Endothelial cell of umbilical vein (primary cell): ENCODE data around the gene LRRC42. TPM values are rescaled to one million over a fixed set of nuclear protein-coding genes. Genes with fewer than 3 reads are reported as not detected.

Source experiments
- BruUV-seq: library from RNA; stranded (reverse); fragments of 400-500 nt; replicated peaks from 2 replicates; lab custom pipeline; 2021; lab: Mats Ljungman, UMichigan
- CTCF ChIA-PET: fragments of 300-600, 350-600 bp; sonication (Branson Sonifier 250); formaldehyde crosslinking; loops from one replicate; lab custom pipeline; 2021; ENCODE audit warnings: antibody characterized with exemption, inconsistent platforms; lab: Charles Lee
- POLR2A ChIA-PET: fragments of 300-600, 350-600 bp; sonication (Branson Sonifier 250); formaldehyde crosslinking; loops from one replicate; lab custom pipeline; 2021; ENCODE audit warnings: antibody characterized with exemption, inconsistent platforms; lab: Charles Lee
- DNase-seq: peaks from one replicate; pipeline ENCODE4 v3.0.0-alpha.2; 2011; ENCODE audit warnings: low read depth, low spot score
- FAIRE-seq: peaks from 2 replicates; lab custom pipeline; 2011; peaks lifted over from hg19 to GRCh38; lab: Jason Lieb, UNC
- H2AFZ ChIP-seq: 2 replicates; pipeline ENCODE4 v1.6.0; 2012; ENCODE audit warnings: low read depth, low read length, control low read depth, inconsistent platforms
- H3K27ac ChIP-seq: 2 replicates; pipeline ENCODE4 v1.5.1; 2011; ENCODE audit warnings: low read depth, mild to moderate bottlenecking, control low read depth, low read length, moderate library complexity; ENCODE audit not compliant: insufficient read depth
- H3K27me3 ChIP-seq, 2 experiments: 2 replicates each; pipeline versions ENCODE4 v1.6.0 to v1.6.1; 2011; ENCODE audit warnings: low read length in 2 of 2, mixed read lengths in 1 of 2; ENCODE audit not compliant: control insufficient read depth in 2 of 2, insufficient read depth in 2 of 2
- H3K36me3 ChIP-seq, 2 experiments: 2 replicates in 1 of 2; 3 replicates in 1 of 2; pipeline ENCODE4 v1.5.1; 2011; ENCODE audit warnings: low read length in 2 of 2, mild to moderate bottlenecking in 1 of 2, moderate library complexity in 1 of 2; ENCODE audit not compliant: control insufficient read depth in 2 of 2, insufficient read depth in 2 of 2; ENCODE audit errors: extremely low read depth in 1 of 2
- H3K4me1 ChIP-seq: 3 replicates; pipeline ENCODE4 v1.5.1; 2011; ENCODE audit warnings: mild to moderate bottlenecking, low read length; ENCODE audit not compliant: control insufficient read depth, insufficient read depth; ENCODE audit errors: extremely low read depth
- H3K4me2 ChIP-seq: 2 replicates; pipeline ENCODE4 v1.6.1; 2011; ENCODE audit warnings: low read length, control low read depth, mixed read lengths; ENCODE audit not compliant: insufficient read depth
- H3K4me3 ChIP-seq, 3 experiments: fragments of 200-600 bp in 1 of 3; sonication (generic), shearing (Covaris generic) in 1 of 3; replicated peaks in 1 of 3; 2 replicates each; pipeline ENCODE4 v1.5.1; 2011 to 2016; ENCODE audit warnings: control low read depth in 3 of 3, low read length in 3 of 3, mild to moderate bottlenecking in 2 of 3, inconsistent platforms in 1 of 3, low read depth in 1 of 3, moderate library complexity in 1 of 3; ENCODE audit not compliant: insufficient read depth in 1 of 3
- H3K79me2 ChIP-seq: 2 replicates; pipeline ENCODE4 v1.6.0; 2012; ENCODE audit warnings: low read length, inconsistent platforms; ENCODE audit not compliant: control insufficient read depth, insufficient read depth
- H3K9ac ChIP-seq: replicated peaks from 2 replicates; pipeline ENCODE3; 2011; ENCODE audit warnings: low read length, control low read depth; ENCODE audit not compliant: insufficient read depth; ENCODE audit errors: extremely low read depth
- H3K9me1 ChIP-seq: replicated peaks from 3 replicates; pipeline ENCODE4 v1.6.0; 2011; ENCODE audit warnings: mild to moderate bottlenecking, low read length; ENCODE audit not compliant: control insufficient read depth, insufficient read depth; ENCODE audit errors: extremely low read depth
- H3K9me3 ChIP-seq: replicated peaks from 2 replicates; pipeline ENCODE4 v1.5.1; 2012; ENCODE audit warnings: low read length, inconsistent platforms; ENCODE audit not compliant: control insufficient read depth, insufficient read depth
- H4K20me1 ChIP-seq: replicated peaks from 2 replicates; pipeline ENCODE3; 2011; ENCODE audit warnings: mild to moderate bottlenecking, low read length; ENCODE audit not compliant: control insufficient read depth, insufficient read depth; ENCODE audit errors: extremely low read depth
- CTCF ChIP-seq, 2 donors: IDR thresholded peaks; 1 replicate in 1 of 2; 2 replicates in 1 of 2; pipeline ENCODE4 v1.5.1; 2011; ENCODE audit warnings: low read length in 2 of 2, mild to moderate bottlenecking in 2 of 2, moderate library complexity in 2 of 2, control low read depth in 1 of 2, inconsistent platforms in 1 of 2, low read depth in 1 of 2; ENCODE audit not compliant: insufficient read depth in 1 of 2; ENCODE audit errors: extremely low read depth in 1 of 2
- EZH2 ChIP-seq: IDR thresholded peaks from 2 replicates; pipeline ENCODE4 v1.6.1; 2012; ENCODE audit warnings: borderline replicate concordance, low read depth, mild to moderate bottlenecking, moderate library complexity, low read length, inconsistent platforms; ENCODE audit not compliant: severe bottlenecking
- FOS ChIP-seq: IDR thresholded peaks from 2 replicates; pipeline ENCODE4 v1.6.1; 2011; ENCODE audit warnings: mild to moderate bottlenecking, low read length, moderate library complexity, borderline replicate concordance; ENCODE audit not compliant: insufficient read depth
- GATA2 ChIP-seq: IDR thresholded peaks from 2 replicates; pipeline ENCODE4 v1.7.0; 2011; ENCODE audit warnings: low read depth, mild to moderate bottlenecking, moderate library complexity, mixed read lengths, low read length; ENCODE audit not compliant: insufficient read length, insufficient read depth
- JUN ChIP-seq: IDR thresholded peaks from 2 replicates; pipeline ENCODE4 v1.6.1; 2011; ENCODE audit warnings: borderline replicate concordance, low read depth; ENCODE audit not compliant: insufficient read length, insufficient read depth
- MAX ChIP-seq: IDR thresholded peaks from 2 replicates; pipeline ENCODE4 v1.6.1; 2011; ENCODE audit not compliant: insufficient read depth, insufficient read length
- MYC ChIP-seq: IDR thresholded peaks from one replicate; pipeline ENCODE4 v1.6.1; 2011; ENCODE audit warnings: mild to moderate bottlenecking, low read depth, low read length
- POLR2A ChIP-seq: IDR thresholded peaks from 2 replicates; pipeline ENCODE4 v1.6.1; 2012; ENCODE audit warnings: low read depth, mild to moderate bottlenecking, control low read depth, low read length
- POLR2AphosphoS5 ChIP-seq: IDR thresholded peaks from 2 replicates; pipeline ENCODE4 v1.6.1; 2012; ENCODE audit warnings: low read depth, mild to moderate bottlenecking, control low read depth, low read length, moderate library complexity; ENCODE audit not compliant: insufficient read depth
- dilution Hi-C: fragments of 300-500 bp; cut with MboI; formaldehyde crosslinking; loops from one replicate; pipeline ENCODE4 v1.15.0; 2019; ENCODE audit warnings: low sequenced_read_pairs; ENCODE audit not compliant: extremely low pct_ligation_motif_present
- intact Hi-C: fragments of 100-400 bp; cut with micrococcal nuclease; formaldehyde crosslinking; loops from one replicate; pipeline ENCODE4 v1.10.0; 2022
- polyA plus RNA-seq, 4 experiments: library from polyadenylated mRNA; depleted of rRNA in 3 of 4; stranded (reverse) in 3 of 4; unstranded in 1 of 4; fragments of >200 nt; gene quantifications; 2 replicates each; pipeline versions ENCODE4 v1.2.1 to v1.2.3, GENCODE V29; 2011 to 2012; ENCODE audit warnings: missing spikeins in 1 of 4
- total RNA-seq: library from RNA; stranded (reverse); gene quantifications from 2 replicates; pipeline ENCODE4 v1.2.3, GENCODE V29; 2021

LRRC42 gene
- total and polyA plus RNA-seq, 2 donors (not counting 3 experiments of a cell fraction or from before 2014, with no cell fraction given), result 25.3 to 26.1 TPM

GRCh38 chr1:53899206-53899628 lies 46.9 kb upstream of the LRRC42 start:
- Histone ChIP-seq H3K27ac (no peak overlapping the region), H3K79me2 (no peaks in the 10 kb centered on the region), H3K4me3 (no peak overlapping the region), H3K9me1 (no peaks in the 10 kb centered on the region), H4K20me1 (no peaks in the 10 kb centered on the region), H3K36me3 (no peaks in the 10 kb centered on the region), H3K4me1 (no peaks in the 10 kb centered on the region), H3K9ac (no peak overlapping the region), H3K27me3 (no peaks in the 10 kb centered on the region), H3K9me3 (no peaks in the 10 kb centered on the region), H3K4me2 (no peak overlapping the region), H2AFZ (no peak overlapping the region)
- POLR2A ChIA-PET, result no interaction called here
- DNase-seq (no peak), FAIRE-seq (no peak)
- dilution Hi-C loops (no loop called here), intact Hi-C loops (no loop called here)
- CTCF ChIA-PET, result interaction anchor here (1.3 to 2.1 kb wide), 3 partner anchors 14 to 46 kb away, joined by 4 to 7 read pairs (median 6); partner anchors contain the start of genes IFT25 and LRRC42
- TF ChIP-seq GATA2 (no peak), POLR2AphosphoS5 (no peak), MAX (no peak), FOS (no peak), EZH2 (no peak), CTCF (IDR thresholded peaks at IDR 0.05; ENCODE audit: extremely low read depth in 1 of 2, insufficient read depth in 1 of 2, low read depth in 1 of 2, low read length in 2 of 2) (no peak), MYC (no peak), JUN (no peak), POLR2A (no peak)
- BruUV-seq, result no TSS peak
